ENCODE measurements around the gene MCAM.

The MCAM gene

DNA sequence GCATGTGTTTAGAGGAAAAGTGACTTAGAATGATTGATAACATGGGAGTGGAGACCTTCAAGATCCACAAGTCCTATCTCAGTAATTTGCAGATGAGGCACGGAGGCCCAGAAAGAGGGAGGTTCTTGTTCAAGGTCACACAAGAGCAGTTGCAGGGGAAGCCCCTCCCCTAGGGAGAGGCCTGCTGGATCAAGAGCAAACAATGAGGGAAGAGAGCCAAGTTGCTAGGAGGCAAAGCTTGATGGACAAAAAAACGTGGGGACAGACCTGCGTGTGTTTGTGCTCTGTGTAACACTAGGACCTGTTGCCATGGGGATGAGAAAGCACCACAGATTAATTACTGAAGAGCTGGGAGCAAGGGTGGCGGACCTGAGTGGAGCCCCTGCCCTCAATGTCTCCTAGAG, 35.9 kb upstream of the MCAM start:
- TF ChIP-seq PKNOX1 (IDR thresholded peaks at IDR 0.05) (no peak), SUZ12 (IDR thresholded peaks at IDR 0.05) (no peak), L3MBTL2 (conservative IDR thresholded peaks at IDR 0.05) (no peak), LEF1 (IDR thresholded peaks at IDR 0.05; ENCODE audit: borderline replicate concordance) (no peak), TARDBP (IDR thresholded peaks at IDR 0.05) (no peak), FOXA1 (IDR thresholded peaks at IDR 0.05) (no peak), FOXM1 (IDR thresholded peaks at IDR 0.05; ENCODE audit: borderline replicate concordance) (no peak), CTBP1 (IDR thresholded peaks at IDR 0.05; ENCODE audit: borderline replicate concordance) (no peak), ZNF384 (IDR thresholded peaks at IDR 0.05) (no peak), ELF4 (IDR thresholded peaks at IDR 0.05) (no peak), SP1 (IDR thresholded peaks at IDR 0.05) (no peak)
- CTCF ChIA-PET, result interaction anchor here (1.5 to 1.7 kb wide), 2 partner anchors 13 to 15 kb away, joined by 5 read pairs; no protein-coding TSS in a partner anchor
- POLR2A ChIA-PET, result no interaction called here
- DNase-seq (ENCODE audit: extremely low spot score), result no peak

GRCh38 chr11:119351232-119351631, 34.3 kb upstream of the MCAM start:
- TF ChIP-seq HDGF (IDR thresholded peaks at IDR 0.05; ENCODE audit: borderline replicate concordance), result no peak
- no peak for TF ChIP-seq NFRKB (IDR thresholded peaks at IDR 0.05)
- TF ChIP-seq FOXM1 (IDR thresholded peaks at IDR 0.05; ENCODE audit: borderline replicate concordance), result no peak
- TF ChIP-seq PKNOX1 (IDR thresholded peaks at IDR 0.05), result no peak
- TF ChIP-seq SUZ12 (IDR thresholded peaks at IDR 0.05), result no peak
- no peak for TF ChIP-seq ARNT (IDR thresholded peaks at IDR 0.05)
- no peak for TF ChIP-seq TARDBP (IDR thresholded peaks at IDR 0.05)
- no peak for TF ChIP-seq FOXA1 (IDR thresholded peaks at IDR 0.05)
- no peak for TF ChIP-seq ELF4 (IDR thresholded peaks at IDR 0.05)
- no peak for TF ChIP-seq BHLHE40 (IDR thresholded peaks at IDR 0.05; ENCODE audit: borderline replicate concordance)
- TF ChIP-seq L3MBTL2 (conservative IDR thresholded peaks at IDR 0.05), result no peak
- CTCF ChIA-PET, result interaction anchor here (0.6 to 1.0 kb wide), 2 partner anchors 11 to 27 kb away, joined by 3 to 4 read pairs; no protein-coding TSS in a partner anchor
- no peak for DNase-seq (ENCODE audit: extremely low spot score)
- POLR2A ChIA-PET, result interaction anchor here (1.3 kb wide), 1 partner anchor 14 kb away, joined by 3 read pairs; no protein-coding TSS in a partner anchor

DNA sequence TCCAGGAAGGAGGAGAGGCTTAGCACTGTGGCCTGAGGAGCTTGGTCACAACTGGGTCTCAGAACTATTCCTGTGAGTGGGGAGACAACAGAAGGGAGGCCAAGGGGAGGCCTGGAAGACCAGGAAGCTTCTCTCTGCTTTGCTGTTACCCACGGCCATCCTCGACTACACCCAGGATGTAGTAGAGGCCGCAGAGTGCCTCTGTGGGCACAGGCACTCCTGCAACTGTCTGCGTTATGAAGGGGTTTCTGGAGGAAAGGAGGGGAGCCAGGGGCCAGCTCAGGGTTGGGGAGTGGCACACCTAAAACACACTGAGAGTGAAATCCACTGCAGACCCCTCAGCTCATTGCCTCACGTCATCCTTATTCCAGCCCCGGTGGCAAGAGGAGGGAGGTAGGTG, 33.4 kb upstream of the MCAM start:
- POLR2A ChIA-PET, result interaction anchor here (0.7 to 1.3 kb wide), 2 partner anchors 13 to 16 kb away, joined by 3 to 4 read pairs; no protein-coding TSS in a partner anchor
- CTCF ChIA-PET, result interaction anchor here (0.6 to 1.0 kb wide), 2 partner anchors 10 to 26 kb away, joined by 3 to 4 read pairs; no protein-coding TSS in a partner anchor
- no peak for TF ChIP-seq ZNF384 (IDR thresholded peaks at IDR 0.05)
- TF ChIP-seq FOXM1 (IDR thresholded peaks at IDR 0.05; ENCODE audit: borderline replicate concordance), result no peak
- no peak for TF ChIP-seq FOXA1 (IDR thresholded peaks at IDR 0.05)
- TF ChIP-seq HDGF (IDR thresholded peaks at IDR 0.05; ENCODE audit: borderline replicate concordance), result no peak
- no peak for TF ChIP-seq L3MBTL2 (conservative IDR thresholded peaks at IDR 0.05)
- no peak for TF ChIP-seq ARNT (IDR thresholded peaks at IDR 0.05)
- TF ChIP-seq ELF4 (IDR thresholded peaks at IDR 0.05), result no peak
- no peak for DNase-seq (ENCODE audit: extremely low spot score)

GRCh38 chr11:119347940-119348605, 31.1 kb upstream of the MCAM start:
- no peak for DNase-seq (ENCODE audit: extremely low spot score)
- POLR2A ChIA-PET, result no interaction called here
- CTCF ChIA-PET, result interaction anchor here (0.8 to 1.5 kb wide), 3 partner anchors 8 to 34 kb away, joined by 3 to 5 read pairs (median 3); no protein-coding TSS in a partner anchor
- TF ChIP-seq HDGF (IDR thresholded peaks at IDR 0.05; ENCODE audit: borderline replicate concordance), result no peak
- TF ChIP-seq ARNT (IDR thresholded peaks at IDR 0.05), result no peak
- TF ChIP-seq NFRKB (IDR thresholded peaks at IDR 0.05), result no peak
- no peak for TF ChIP-seq TARDBP (IDR thresholded peaks at IDR 0.05)
- no peak for TF ChIP-seq SP1 (IDR thresholded peaks at IDR 0.05)
- no peak for TF ChIP-seq CTBP1 (IDR thresholded peaks at IDR 0.05; ENCODE audit: borderline replicate concordance)
- TF ChIP-seq ZNF384 (IDR thresholded peaks at IDR 0.05), result no peak

DNA sequence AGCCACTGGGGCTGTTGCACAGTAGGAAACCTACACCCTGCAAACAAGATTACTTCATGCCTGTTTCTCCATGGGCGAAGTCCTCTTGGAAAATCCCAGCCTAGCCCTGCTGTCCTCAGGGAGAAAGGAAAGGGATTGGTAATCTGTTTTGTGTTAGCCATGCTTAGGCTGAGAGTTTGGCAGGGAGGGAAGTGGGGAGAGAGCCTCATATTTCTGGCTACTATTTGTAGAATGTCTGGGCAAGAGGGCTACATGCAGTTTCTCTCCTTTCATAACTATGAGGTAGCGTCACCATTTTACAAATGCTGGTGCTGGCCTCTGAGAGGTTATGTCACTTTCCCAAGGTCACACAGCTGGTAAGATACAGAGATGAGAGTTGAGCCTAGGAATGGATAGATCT, 30.3 kb upstream of the MCAM start:
- ChIA-PET CTCF (interaction anchor here (0.8 to 0.9 kb wide), 2 partner anchors 9 to 35 kb away, joined by 3 read pairs; no protein-coding TSS in a partner anchor), POLR2A (no interaction called here)
- TF ChIP-seq NFRKB (IDR thresholded peaks at IDR 0.05) (no peak), SP1 (IDR thresholded peaks at IDR 0.05) (no peak), ARNT (IDR thresholded peaks at IDR 0.05) (no peak), BHLHE40 (IDR thresholded peaks at IDR 0.05; ENCODE audit: borderline replicate concordance) (no peak), ZNF384 (IDR thresholded peaks at IDR 0.05) (no peak), SUZ12 (IDR thresholded peaks at IDR 0.05) (no peak), FOXM1 (IDR thresholded peaks at IDR 0.05; ENCODE audit: borderline replicate concordance) (no peak), FOXK2 (IDR thresholded peaks at IDR 0.05) (no peak), LEF1 (IDR thresholded peaks at IDR 0.05; ENCODE audit: borderline replicate concordance) (no peak), FOXA1 (IDR thresholded peaks at IDR 0.05) (no peak), PKNOX1 (IDR thresholded peaks at IDR 0.05) (no peak), ELF4 (IDR thresholded peaks at IDR 0.05) (no peak), CTBP1 (IDR thresholded peaks at IDR 0.05; ENCODE audit: borderline replicate concordance) (no peak), HDGF (IDR thresholded peaks at IDR 0.05; ENCODE audit: borderline replicate concordance) (no peak), TARDBP (IDR thresholded peaks at IDR 0.05) (no peak), L3MBTL2 (conservative IDR thresholded peaks at IDR 0.05) (no peak)
- no peak for DNase-seq (ENCODE audit: extremely low spot score)

DNA sequence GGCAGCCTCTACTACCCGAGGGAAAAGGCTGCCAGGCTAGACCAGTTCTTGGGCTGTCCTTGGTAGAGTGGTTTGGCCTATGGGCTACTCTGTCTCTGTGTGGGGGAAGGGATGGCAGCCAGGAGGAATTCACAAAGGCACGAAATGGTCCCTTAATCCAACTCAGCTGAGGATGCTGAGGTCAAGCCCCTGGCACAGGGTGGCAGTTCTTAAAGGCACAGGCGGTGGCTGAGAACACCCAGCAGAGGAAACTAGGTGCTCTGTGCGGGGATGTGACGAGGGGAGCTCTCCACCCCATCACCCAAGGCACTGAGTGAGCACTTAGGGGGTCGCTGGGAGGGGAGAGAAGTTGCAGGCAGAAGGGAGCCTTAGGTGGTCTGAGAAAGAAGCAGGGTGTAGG, 29.7 kb upstream of the MCAM start, which contains the start of gene MFRP:
MFRP (minus strand) TSS at position 101 of the 400 bp plus-strand sequence. CDS start 192 bp downstream, outside the sequence.
- POLR2A ChIA-PET, result no interaction called here
- CTCF ChIA-PET, result no interaction called here

More for the DNA sequence above, 29.7 kb upstream of the MCAM start, which contains the start of gene MFRP:
- TF ChIP-seq FOXA1 (IDR thresholded peaks at IDR 0.05) (no peak), ARNT (IDR thresholded peaks at IDR 0.05) (no peak), PKNOX1 (IDR thresholded peaks at IDR 0.05) (no peak), FOXK2 (IDR thresholded peaks at IDR 0.05) (no peak), LEF1 (IDR thresholded peaks at IDR 0.05; ENCODE audit: borderline replicate concordance) (no peak), HDGF (IDR thresholded peaks at IDR 0.05; ENCODE audit: borderline replicate concordance) (no peak), SUZ12 (IDR thresholded peaks at IDR 0.05) (no peak), CTBP1 (IDR thresholded peaks at IDR 0.05; ENCODE audit: borderline replicate concordance) (no peak), ZNF384 (IDR thresholded peaks at IDR 0.05) (no peak), NFRKB (IDR thresholded peaks at IDR 0.05) (no peak), SP1 (IDR thresholded peaks at IDR 0.05) (no peak), L3MBTL2 (conservative IDR thresholded peaks at IDR 0.05) (no peak), ELF4 (IDR thresholded peaks at IDR 0.05) (no peak), BHLHE40 (IDR thresholded peaks at IDR 0.05; ENCODE audit: borderline replicate concordance) (no peak), FOXM1 (IDR thresholded peaks at IDR 0.05; ENCODE audit: borderline replicate concordance) (no peak), TARDBP (IDR thresholded peaks at IDR 0.05) (no peak)
- DNase-seq (ENCODE audit: extremely low spot score), result no peak
